ENCODE measurements around the gene TCF21. TPM values are rescaled to one million over a fixed set of nuclear protein-coding genes. Genes with fewer than 3 reads are reported as not detected.

TCF21 gene
- total and polyA plus RNA-seq, 2 of the 4 experiments (the other 2 are of a cell fraction) = 6.6 to 10.0 TPM

DNA sequence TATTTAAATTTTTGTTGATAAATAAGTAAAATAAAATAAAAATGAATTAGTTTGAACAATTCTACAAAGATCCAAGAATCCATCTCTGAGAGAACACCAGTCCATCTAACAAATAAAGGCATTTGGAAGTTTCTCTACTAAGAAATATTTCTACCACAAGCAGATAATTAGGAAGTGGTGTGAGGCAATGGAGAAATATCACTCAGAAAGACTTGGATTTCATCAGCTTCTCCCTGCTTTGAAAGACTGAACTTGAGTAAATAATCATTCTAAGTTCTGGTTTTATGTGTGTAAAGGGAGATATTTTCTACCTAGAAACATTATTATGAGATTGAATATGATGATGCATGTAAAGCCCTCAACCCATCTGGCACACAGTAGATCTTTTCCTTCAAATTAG, 17.8 kb upstream of the TCF21 start:
- Histone ChIP-seq H3K4me3 (ENCODE audit: insufficient read depth, low read depth, low read length) (no peak overlapping the region), H3K36me3 (ENCODE audit: control insufficient read depth, insufficient read depth, low read length) (no peaks in the 10 kb centered on the region), H3K79me1 (ENCODE audit: low read depth in 1 of 2, low read length in 2 of 2) (no peaks in the 10 kb centered on the region), H2BK15ac (ENCODE audit: low read depth, low read length) (no peak overlapping the region), H3K27me3 (ENCODE audit: control insufficient read depth, insufficient read depth, low read length) (no peaks in the 10 kb centered on the region), H2AK9ac (replicated peaks; ENCODE audit: low read depth, low read length, poor library complexity) (no peak overlapping the region), H2BK20ac (ENCODE audit: low read depth, low read length) (no peak overlapping the region), H3K27ac (ENCODE audit: insufficient read depth, low read length) (no peak overlapping the region), H3K4me1 (ENCODE audit: control insufficient read depth, insufficient read depth, low read length) (no peaks in the 10 kb centered on the region), H2AK5ac (ENCODE audit: low read depth, low read length) (no peak overlapping the region), H4K5ac (ENCODE audit: low read depth, low read length) (no peak overlapping the region), H3K9me3 (ENCODE audit: control insufficient read depth, insufficient read depth, low read length) (no peaks in the 10 kb centered on the region), H2AFZ (replicated peaks; ENCODE audit: low read length, poor library complexity) (no peak overlapping the region), H3K18ac (ENCODE audit: low read depth, low read length) (no peak overlapping the region), H3K14ac (replicated peaks; ENCODE audit: low read depth, low read length) (no peak overlapping the region), H4K91ac (ENCODE audit: insufficient read depth, low read depth, low read length) (no peak overlapping the region), H2BK120ac (ENCODE audit: low read depth, low read length) (no peak overlapping the region), H3K9me1 (ENCODE audit: insufficient read depth, low read length) (no peaks in the 10 kb centered on the region), H2BK5ac (ENCODE audit: low read depth, low read length, poor library complexity, severe bottlenecking) (no peak overlapping the region), H3K4ac (ENCODE audit: low read depth, low read length) (no peak overlapping the region), H3K23ac (ENCODE audit: low read depth, low read length) (no peak overlapping the region), H3K56ac (ENCODE audit: extremely low read depth, insufficient read depth, low read length) (no peak overlapping the region), H4K20me1 (ENCODE audit: insufficient read depth, low read length) (no peaks in the 10 kb centered on the region), H3K4me2 (ENCODE audit: low read depth, low read length) (no peak overlapping the region), H4K8ac (ENCODE audit: low read depth in 2 of 2, low read length in 2 of 2) (no peak overlapping the region), H3K9ac (ENCODE audit: low read depth, low read length) (no peak overlapping the region)
- POLR2A ChIA-PET (ENCODE audit: unreplicated experiment) = no interaction called here
- in situ Hi-C loops (cut with MboI; ENCODE audit: low sequenced_read_pairs) (no loop called here), dilution Hi-C loops (cut with HindIII; ENCODE audit: low sequenced_read_pairs, unreplicated experiment) (no loop called here), intact Hi-C loops (cut with micrococcal nuclease) (no loop called here)
- BruUV-seq (replicated peaks) = no TSS peak
- CTCF ChIA-PET = no interaction called here
- DNase-seq (no peak), ATAC-seq (ENCODE audit: low read depth) (no peak)
- no peak for TF ChIP-seq MXI1 (IDR thresholded peaks at IDR 0.05; ENCODE audit: borderline replicate concordance, low read depth, low read length)
- TF ChIP-seq CHD1 (IDR thresholded peaks at IDR 0.05; ENCODE audit: low read depth, low read length) = no peak
- no peak for TF ChIP-seq MAFK (IDR thresholded peaks at IDR 0.05; ENCODE audit: low read depth, low read length)
- TF ChIP-seq POLR2A (IDR thresholded peaks at IDR 0.05; ENCODE audit: low read depth, low read length) = no peak
- no peak for TF ChIP-seq MAZ (IDR thresholded peaks at IDR 0.05; ENCODE audit: borderline replicate concordance, low read depth, low read length)
- TF ChIP-seq RAD21 (IDR thresholded peaks at IDR 0.05; ENCODE audit: low read length) = no peak
- no peak for TF ChIP-seq RCOR1 (IDR thresholded peaks at IDR 0.05; ENCODE audit: insufficient replicate concordance, low read length)
- TF ChIP-seq, protein P1, sequence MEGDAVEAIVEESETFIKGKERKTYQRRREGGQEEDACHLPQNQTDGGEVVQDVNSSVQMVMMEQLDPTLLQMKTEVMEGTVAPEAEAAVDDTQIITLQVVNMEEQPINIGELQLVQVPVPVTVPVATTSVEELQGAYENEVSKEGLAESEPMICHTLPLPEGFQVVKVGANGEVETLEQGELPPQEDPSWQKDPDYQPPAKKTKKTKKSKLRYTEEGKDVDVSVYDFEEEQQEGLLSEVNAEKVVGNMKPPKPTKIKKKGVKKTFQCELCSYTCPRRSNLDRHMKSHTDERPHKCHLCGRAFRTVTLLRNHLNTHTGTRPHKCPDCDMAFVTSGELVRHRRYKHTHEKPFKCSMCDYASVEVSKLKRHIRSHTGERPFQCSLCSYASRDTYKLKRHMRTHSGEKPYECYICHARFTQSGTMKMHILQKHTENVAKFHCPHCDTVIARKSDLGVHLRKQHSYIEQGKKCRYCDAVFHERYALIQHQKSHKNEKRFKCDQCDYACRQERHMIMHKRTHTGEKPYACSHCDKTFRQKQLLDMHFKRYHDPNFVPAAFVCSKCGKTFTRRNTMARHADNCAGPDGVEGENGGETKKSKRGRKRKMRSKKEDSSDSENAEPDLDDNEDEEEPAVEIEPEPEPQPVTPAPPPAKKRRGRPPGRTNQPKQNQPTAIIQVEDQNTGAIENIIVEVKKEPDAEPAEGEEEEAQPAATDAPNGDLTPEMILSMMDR (conservative IDR thresholded peaks at IDR 0.05; ENCODE audit: low read depth, low read length) = no peak
- no peak for TF ChIP-seq SMC3 (IDR thresholded peaks at IDR 0.05; ENCODE audit: low read depth, low read length)

All from IMR-90 (cell line).